B cell (primary cell): ENCODE results near the gene TMEM119.
"Not testable (repeated sequence)": the region's sequence is repeated elsewhere in the genome, so short reads cannot be mapped to it uniquely, and the experiment has no call there.

Experiments used
- CTCF ChIP-seq: fragments of 200-600 bp; IDR thresholded peaks from one replicate; pipeline ENCODE4 v1.8.0; 2022; ENCODE audit warnings: antibody characterized with exemption, mild to moderate bottlenecking
- EZH2 ChIP-seq: IDR thresholded peaks from 2 replicates; pipeline ENCODE4 v1.6.1; 2012; ENCODE audit warnings: borderline replicate concordance, low read depth, mild to moderate bottlenecking, moderate library complexity, low read length; ENCODE audit not compliant: insufficient read depth, poor library complexity, severe bottlenecking

DNA sequence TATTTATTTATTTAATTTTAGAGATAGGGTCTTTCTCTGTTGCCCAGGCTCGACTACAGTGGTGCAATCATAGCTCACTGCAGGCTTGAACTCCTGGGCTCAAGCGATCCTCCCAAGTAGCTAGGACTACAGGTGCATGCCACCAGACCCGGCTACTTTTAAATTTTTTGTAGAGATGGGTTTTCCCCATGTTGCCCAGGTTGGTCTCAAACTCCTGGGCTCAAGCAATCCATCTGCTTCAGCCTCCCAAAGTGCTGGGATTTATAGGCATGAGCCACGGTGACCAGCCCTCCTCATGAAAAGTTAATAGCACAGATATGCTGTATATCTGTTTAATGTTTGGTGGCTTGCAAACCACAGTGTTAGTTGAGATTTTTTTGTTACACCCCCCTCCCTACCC lies 33.4 kb upstream of the TMEM119 start:
- TF ChIP-seq CTCF, EZH2: not testable (repeated sequence)
